IPS-NIHi11 (cell line): ENCODE results near the gene STX18.
"Not testable (repeated sequence)": the region's sequence is repeated elsewhere in the genome, so short reads cannot be mapped to it uniquely, and the experiment has no call there.

Experiments
- DNase-seq: peaks from one replicate; pipeline ENCODE4 v3.0.0; 2012; ENCODE audit warnings: mixed read lengths, low spot score

The STX18 gene

DNA sequence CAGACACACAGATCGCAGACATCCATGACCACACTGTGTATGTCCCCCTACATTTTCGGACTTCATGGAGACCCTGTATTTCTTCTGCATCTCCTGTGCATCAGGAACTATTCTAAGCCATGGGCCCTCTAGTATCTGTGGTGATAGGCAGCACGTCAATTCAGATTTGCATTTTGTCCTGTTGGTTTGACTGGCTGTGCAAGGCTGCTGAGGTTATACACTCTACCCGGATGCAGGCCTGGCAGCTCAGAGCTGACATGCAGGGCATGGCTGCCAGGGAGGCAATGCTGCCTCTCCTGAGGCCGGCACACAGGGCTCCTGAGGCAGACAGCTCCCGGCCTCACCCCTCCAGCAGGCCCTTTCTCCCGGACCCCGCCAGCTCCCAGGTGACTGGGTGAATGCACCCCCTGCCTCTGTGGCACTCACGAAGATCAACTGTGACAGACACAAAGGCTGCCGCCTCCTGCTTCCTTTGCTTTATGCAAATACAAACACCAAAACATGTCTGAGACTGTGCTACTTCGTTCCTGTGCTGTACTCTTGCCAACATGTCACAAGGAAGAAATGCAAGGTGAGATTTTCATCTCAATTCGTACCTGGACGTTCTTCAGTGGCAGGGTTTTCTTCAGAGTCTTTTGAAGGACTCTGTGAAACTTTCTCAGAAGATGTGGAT is 103.9 kb downstream of the STX18 start:
- DNase-seq = no peak

- no peak for DNase-seq
Measured at GRCh38 chr4:4436244-4436823, 105.5 kb downstream of the STX18 start.

DNA sequence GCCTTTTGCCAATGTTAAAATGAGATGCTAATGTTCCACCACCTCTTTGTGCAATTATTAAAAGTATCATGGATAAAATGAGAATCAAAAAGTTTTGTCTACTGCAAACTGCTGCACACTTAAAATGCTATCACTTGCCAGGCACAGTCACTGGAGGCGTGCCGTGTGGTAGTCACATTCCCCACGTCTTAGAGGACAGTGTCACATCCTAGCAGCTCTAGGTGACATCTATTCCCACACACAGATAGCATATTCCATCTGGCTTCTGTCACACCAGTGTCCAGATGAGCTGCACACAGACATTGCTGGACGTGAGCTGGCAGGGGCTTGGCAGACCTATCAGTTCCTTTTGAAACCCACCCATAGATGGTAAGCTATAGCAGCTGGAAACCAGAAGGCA is 107.9 kb downstream of the STX18 start:
- DNase-seq = no peak

- DNase-seq = no peak
Measured at GRCh38 chr4:4432341-4433125, 109.3 kb downstream of the STX18 start.

- peak; percentile 77 for DNase-seq
Measured at GRCh38 chr4:4430492-4431195, 111.2 kb downstream of the STX18 start.

DNA sequence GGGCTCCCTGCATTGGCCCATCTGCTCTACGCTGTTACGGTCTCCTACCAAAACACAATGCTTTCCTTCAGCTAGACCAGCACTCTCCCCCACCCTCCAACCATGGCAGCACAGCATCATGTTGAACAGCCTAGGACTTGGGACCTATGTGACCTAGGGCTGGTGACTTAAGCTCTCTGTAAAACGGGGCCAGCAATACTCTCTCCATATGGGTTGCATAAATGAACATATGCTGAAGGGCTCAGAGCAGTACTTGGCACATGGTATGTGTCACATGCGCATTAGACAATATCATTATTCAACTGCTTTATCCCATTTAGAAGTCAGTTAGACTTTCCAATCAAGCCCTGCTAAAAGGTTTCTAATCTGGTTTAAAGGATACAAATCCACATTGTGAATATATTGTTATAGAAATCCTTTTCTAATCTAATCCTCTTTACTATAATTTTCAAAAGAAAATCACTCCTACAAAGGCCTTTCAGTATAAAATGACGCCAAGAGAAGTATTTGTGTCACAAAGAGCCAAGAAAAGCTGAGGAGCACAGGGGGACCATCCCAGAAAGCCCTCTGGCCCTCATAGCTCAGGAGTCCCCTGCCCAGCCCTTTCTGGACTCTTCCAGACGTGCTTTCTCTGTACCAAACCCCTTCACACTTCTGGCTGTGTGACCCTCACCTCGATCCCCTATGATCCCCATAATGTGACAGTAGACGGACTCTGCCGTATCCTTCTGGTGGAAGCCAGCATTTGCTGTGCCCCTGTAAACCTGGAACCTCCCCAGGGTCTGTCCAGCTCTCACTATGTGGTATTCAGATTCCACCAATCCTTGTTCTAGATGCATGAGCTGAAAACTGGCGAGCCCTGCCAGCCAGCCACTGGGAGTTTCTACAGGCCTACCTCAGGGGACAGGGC is 112.6 kb downstream of the STX18 start:
- no peak for DNase-seq

- no peak for DNase-seq
Measured at GRCh38 chr4:4427886-4428285, 114.0 kb downstream of the STX18 start.

DNA sequence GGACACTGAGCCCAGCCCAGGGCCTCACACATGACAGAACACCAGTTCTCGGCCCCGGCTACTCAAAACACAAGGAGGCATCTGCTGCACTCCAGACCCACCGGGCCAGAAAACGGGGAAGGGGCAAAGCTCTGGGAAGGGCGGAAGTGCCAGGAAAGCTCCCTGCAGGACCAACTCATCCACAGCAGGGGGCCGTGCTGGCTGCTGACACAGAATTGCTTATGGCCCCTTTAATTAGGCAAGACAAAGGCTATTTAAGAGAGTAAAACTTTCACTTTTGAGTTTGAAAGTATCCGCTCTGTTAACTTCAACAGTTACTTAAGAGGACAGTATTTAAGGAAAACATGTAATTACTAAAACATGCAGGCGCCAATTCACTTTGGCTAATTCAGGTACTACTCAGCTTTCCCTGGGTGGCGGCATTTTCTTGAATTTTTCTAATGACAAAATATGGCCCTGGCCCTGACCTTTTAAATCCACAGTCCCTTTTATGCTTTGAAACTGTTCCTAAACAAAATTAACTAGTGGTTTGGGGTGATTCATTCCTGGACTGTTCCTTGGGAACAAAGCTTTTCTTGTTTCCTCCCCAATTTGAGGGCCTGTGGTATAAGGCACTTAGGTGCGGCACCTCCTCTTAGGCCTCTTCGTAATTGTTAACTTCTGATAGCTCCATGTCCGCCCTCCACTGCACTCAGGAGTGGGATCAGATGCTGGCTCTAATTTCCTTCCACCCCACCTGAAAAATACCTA is 114.6 kb downstream of the STX18 start:
- DNase-seq = peak; percentile 68

GRCh38 chr4:4426511-4427120 is 115.2 kb downstream of the STX18 start:
- no peak for DNase-seq

DNA sequence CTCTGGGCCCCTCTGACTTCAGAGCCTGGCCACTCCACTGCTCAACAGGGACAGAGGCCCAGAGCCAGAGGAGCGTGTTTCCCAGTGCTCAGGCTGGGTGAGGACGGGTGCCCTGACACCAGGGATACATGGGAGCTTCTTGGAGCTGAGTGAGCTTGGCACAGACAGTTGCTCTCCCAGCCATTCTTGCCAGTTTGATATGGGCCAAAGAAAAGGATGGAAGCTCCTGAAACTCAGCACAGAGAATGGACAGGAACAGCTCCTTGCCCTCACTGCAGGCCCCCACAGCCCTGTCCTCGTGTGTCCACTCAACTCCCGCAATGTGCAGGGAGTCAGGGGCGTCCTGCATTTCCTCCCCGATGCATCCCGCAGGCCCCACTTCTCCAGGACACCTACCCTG is 116.2 kb downstream of the STX18 start:
- DNase-seq = no peak

DNA sequence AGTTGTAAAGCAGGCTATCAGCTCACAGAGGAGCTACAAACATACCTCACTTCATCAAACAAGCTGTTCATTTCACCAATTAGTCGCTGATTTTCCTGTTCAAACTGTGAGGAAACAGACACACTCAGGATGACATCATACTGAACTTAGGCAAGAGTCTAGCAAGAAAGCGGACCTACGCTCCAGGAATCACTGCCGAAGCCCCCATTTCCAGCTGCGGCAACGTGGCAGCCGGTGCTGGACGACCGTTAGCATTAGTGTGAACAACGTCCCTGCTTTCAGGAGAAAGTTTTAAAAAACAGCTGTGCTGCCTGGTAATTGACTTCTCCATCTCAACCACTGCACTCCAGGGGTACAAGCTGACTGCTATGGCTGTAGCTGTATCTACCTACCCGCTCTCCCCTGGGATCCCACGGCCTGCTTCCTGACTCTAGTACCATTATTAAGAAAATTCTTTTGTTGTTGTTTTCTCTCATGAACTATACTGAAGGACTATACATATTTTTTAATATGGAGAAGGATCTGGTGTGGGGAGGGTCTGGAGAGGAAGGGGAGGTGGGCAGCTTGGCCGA is 116.6 kb downstream of the STX18 start:
- DNase-seq = no peak

DNA sequence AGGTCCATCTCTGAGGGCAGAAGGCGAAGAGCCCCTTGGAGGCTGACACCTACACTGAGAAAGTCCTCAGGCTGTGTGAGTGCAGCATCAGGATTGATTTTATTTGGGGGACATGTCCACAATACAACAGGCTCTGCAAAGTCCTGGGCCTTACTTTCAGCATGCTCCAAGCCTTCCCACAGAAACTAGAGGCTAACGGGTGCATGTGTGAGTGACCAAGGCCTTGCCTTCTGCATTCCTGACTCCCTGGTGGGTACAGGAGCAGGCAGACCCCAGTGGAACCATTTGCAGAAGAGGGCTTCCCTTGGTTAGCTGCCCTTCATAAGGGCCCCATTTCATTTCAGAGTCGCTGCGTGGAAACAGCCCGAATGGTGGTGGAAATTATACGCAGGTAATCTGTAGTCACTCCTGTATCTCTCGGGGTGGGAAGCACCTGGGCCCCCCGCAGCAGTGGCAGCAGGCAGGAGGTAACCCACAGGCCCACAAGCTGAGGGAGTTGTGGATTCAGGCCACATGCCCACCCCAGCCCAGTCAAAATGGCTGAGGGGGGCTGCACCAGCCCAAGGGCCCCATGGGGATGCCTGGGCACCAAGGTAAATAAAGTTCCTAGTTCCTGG is 117.2 kb downstream of the STX18 start:
- DNase-seq = no peak

- no peak for DNase-seq
Measured at GRCh38 chr4:4423706-4424498, 117.9 kb downstream of the STX18 start.

GRCh38 chr4:4422856-4423499 is 118.9 kb downstream of the STX18 start:
- DNase-seq = no peak

- not testable (repeated sequence) for DNase-seq
Measured at GRCh38 chr4:4422117-4422516, 119.7 kb downstream of the STX18 start.

DNA sequence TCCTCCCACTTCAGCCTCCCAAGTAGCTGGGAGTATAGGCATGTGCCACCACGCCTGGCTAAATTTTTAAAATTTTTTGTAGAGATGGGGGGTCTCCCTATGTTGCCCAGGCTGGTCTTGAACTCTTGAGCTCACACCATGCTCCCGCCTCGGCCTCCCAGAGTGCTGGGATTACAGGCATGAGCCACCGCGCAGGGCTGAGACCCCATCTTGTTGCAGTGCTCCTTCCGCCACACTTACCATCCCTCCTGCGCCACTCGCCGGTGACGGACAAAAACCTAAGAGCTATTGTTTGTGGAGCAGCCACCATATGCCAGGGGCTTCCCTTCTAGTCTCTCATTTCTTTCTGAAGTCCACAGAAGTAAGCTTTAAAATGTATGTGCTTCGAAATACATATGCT is 120.5 kb downstream of the STX18 start:
- DNase-seq = no peak

GRCh38 chr4:4420421-4420820 is 121.4 kb downstream of the STX18 start:
- DNase-seq = no peak

DNA sequence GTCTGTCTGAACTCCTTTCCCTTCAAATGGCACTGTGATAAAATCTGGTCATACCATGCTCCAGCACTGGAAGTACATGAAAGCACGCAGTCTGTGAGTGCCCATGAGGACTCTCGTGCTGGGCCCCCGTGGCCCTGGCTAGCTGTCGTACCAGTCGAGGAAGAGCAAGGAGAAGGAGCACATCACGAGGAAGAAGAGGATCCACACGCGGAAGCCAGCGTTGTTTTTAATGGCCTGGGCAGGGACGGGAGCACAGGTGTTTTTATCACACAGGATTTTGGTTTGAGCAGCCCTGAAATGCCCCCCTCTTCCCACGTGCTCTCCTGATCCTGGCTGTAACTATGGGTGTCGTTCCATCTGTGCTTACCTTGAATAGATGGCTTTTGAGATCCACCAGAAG is 122.0 kb downstream of the STX18 start:
- DNase-seq = no peak
